Esophagus muscularis mucosa (tissue), 4 donors: ENCODE measurements around the gene SLC14A1.

Source experiments
- CTCF ChIP-seq, 3 experiments: fragments of 200-600 bp in 2 of 3; fragments of 450-650 bp in 1 of 3; sonication (generic) in 2 of 3; IDR thresholded peaks; one replicate each; pipeline ENCODE4 v1.5.1; 2017 to 2019; ENCODE audit warnings: antibody characterized with exemption in 3 of 3, mild to moderate bottlenecking in 2 of 3, moderate library complexity in 1 of 3
- EP300 ChIP-seq: sonication (generic); formaldehyde crosslinking; IDR thresholded peaks from one replicate; pipeline ENCODE4 v1.6.1; 2017; ENCODE audit warnings: antibody characterized with exemption
- POLR2A ChIP-seq: fragments of 450-650 bp; IDR thresholded peaks from one replicate; pipeline ENCODE4 v1.6.1; 2017; ENCODE audit warnings: antibody characterized with exemption, moderate library complexity, mild to moderate bottlenecking, low read depth

- TF ChIP-seq POLR2A (no peak), CTCF (IDR thresholded peaks at IDR 0.05) (no peak), EP300 (no peak)
Measured at GRCh38 chr18:45774065-45774521, 50.1 kb downstream of the SLC14A1 start.
